Kidney (tissue), 14 donors: ENCODE results near the gene CFAP251. TPM values are rescaled to one million over a fixed set of nuclear protein-coding genes. Genes with fewer than 3 reads are reported as not detected.
A peak's percentile ranks its signal among the peaks of the same experiment; 100 is the strongest.

Experiments
- DNase-seq, 5 donors: peaks; one replicate each; pipeline ENCODE4 v3.0.0-alpha.2; 2013 to 2020
- FAIRE-seq: peaks from 2 replicates; lab custom pipeline; 2012; peaks lifted over from hg19 to GRCh38; lab: Jason Lieb, UNC
- H3K27ac ChIP-seq, 2 donors: one replicate each; pipeline ENCODE4 v1.7.0; 2013; ENCODE audit warnings: low read depth in 2 of 2, low read length in 2 of 2, inconsistent platforms in 1 of 2
- H3K27me3 ChIP-seq: one replicate; pipeline ENCODE4 v1.7.1; 2013; ENCODE audit warnings: low read length, inconsistent platforms; ENCODE audit not compliant: control insufficient read depth, insufficient read depth
- H3K36me3 ChIP-seq, 3 donors: one replicate each; pipeline versions ENCODE4 v1.7.0 to v1.7.1; 2013; ENCODE audit warnings: low read length in 3 of 3, control low read depth in 1 of 3, inconsistent platforms in 1 of 3; ENCODE audit not compliant: insufficient read depth in 3 of 3, control insufficient read depth in 2 of 3
- H3K4me1 ChIP-seq, 3 donors: one replicate each; pipeline versions ENCODE4 v1.7.0 to v1.7.1; 2013; ENCODE audit warnings: low read length in 3 of 3, inconsistent platforms in 1 of 3, low read depth in 1 of 3; ENCODE audit not compliant: control insufficient read depth in 2 of 3, insufficient read depth in 2 of 3
- H3K4me3 ChIP-seq, 3 donors: one replicate each; pipeline versions ENCODE4 v1.7.0 to v1.8.1; 2013; ENCODE audit warnings: low read length in 3 of 3, control low read depth in 1 of 3, inconsistent platforms in 1 of 3
- H3K9ac ChIP-seq, 3 donors: one replicate each; pipeline versions ENCODE4 v1.7.0 to v1.7.1; 2013; ENCODE audit warnings: low read length in 3 of 3, control low read depth in 1 of 3, inconsistent platforms in 1 of 3
- H3K9me3 ChIP-seq, 3 donors: one replicate each; pipeline versions ENCODE4 v1.7.0 to v1.7.1; 2013; ENCODE audit warnings: low read length in 3 of 3, control low read depth in 1 of 3, inconsistent platforms in 1 of 3; ENCODE audit not compliant: control insufficient read depth in 2 of 3, insufficient read depth in 1 of 3
- intact Hi-C: fragments of 100-400 bp; cut with DNase I; formaldehyde crosslinking; loops from one replicate; pipeline ENCODE4 v1.11.1; 2022
- polyA plus RNA-seq: library from polyadenylated mRNA; stranded (reverse); fragments of 350-450 nt; fragmentation: Illumina TruSeq; extraction: RNeasy Lipid Tissue Mini Kit (QIAGEN cat#74804); gene quantifications from one replicate; pipeline ENCODE4 v1.2.3, GENCODE V29; 2014; ENCODE audit warnings: low read depth, low replicate concordance; ENCODE audit not compliant: insufficient read depth
- total RNA-seq: library from RNA; stranded (reverse); fragmentation: NEBNext Ultra II Directional; extraction: Animal tissue kit (Norgen Biotek cat#: 25700); gene quantifications from one replicate; pipeline ENCODE4 v1.2.1, GENCODE V29; 2021
- TF ChIP-seq, protein P1 (sequence below): IDR thresholded peaks from 3 replicates; pipeline ENCODE4 v1.5.1; 2012; ENCODE audit warnings: mild to moderate bottlenecking, moderate library complexity, borderline replicate concordance; ENCODE audit not compliant: insufficient read depth; ENCODE audit errors: extremely low read depth
- donor health status: control.
- donor health status: control.
- donor health status: control.
- donor health status: control.
- donor health status: control.
- donor health status: DM: yes; HTN: yes; CAD: no.
- donor health status: Normal renal cell carcinoma (clear cell type).

CFAP251 gene
- total and polyA plus RNA-seq, 2 donors from 2014 or later, result 2.9 to 10.8 TPM

DNA sequence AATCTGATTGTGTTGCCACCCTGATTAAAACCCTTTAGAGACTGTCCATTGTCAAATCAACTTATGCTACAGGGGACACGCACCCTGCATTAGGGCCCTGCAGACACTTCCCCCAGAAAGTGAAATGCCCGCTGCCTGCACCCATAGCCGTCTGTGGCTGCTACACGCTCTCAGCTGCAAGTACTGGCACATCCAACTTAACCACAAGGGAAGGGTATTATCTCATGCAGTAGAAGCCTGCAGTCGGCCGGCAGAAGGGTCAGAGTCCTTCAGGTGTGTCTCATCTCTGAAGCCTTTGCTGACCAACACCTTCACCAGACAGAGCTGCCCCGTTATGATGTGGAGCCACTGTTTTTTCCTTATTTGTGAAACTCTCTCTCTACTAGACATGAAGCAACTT, 20.8 kb downstream of the CFAP251 start:
- H3K4me1 ChIP-seq, result no peaks in the 10 kb centered on the region
- no peak overlapping the region for H3K27ac ChIP-seq
- H3K4me3 ChIP-seq, result no peak overlapping the region
- intact Hi-C loops, result no loop called here
- H3K36me3 ChIP-seq, result peaks cover 0 to 14% (median 5%) of the 10 kb centered on the region in 3 donors
- H3K9ac ChIP-seq, result no peak overlapping the region
- TF ChIP-seq, protein P1, sequence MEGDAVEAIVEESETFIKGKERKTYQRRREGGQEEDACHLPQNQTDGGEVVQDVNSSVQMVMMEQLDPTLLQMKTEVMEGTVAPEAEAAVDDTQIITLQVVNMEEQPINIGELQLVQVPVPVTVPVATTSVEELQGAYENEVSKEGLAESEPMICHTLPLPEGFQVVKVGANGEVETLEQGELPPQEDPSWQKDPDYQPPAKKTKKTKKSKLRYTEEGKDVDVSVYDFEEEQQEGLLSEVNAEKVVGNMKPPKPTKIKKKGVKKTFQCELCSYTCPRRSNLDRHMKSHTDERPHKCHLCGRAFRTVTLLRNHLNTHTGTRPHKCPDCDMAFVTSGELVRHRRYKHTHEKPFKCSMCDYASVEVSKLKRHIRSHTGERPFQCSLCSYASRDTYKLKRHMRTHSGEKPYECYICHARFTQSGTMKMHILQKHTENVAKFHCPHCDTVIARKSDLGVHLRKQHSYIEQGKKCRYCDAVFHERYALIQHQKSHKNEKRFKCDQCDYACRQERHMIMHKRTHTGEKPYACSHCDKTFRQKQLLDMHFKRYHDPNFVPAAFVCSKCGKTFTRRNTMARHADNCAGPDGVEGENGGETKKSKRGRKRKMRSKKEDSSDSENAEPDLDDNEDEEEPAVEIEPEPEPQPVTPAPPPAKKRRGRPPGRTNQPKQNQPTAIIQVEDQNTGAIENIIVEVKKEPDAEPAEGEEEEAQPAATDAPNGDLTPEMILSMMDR, result no peak
- no peaks in the 10 kb centered on the region for H3K27me3 ChIP-seq
- DNase-seq (no peak), FAIRE-seq (no peak)
- H3K9me3 ChIP-seq, result no peaks in the 10 kb centered on the region

DNA sequence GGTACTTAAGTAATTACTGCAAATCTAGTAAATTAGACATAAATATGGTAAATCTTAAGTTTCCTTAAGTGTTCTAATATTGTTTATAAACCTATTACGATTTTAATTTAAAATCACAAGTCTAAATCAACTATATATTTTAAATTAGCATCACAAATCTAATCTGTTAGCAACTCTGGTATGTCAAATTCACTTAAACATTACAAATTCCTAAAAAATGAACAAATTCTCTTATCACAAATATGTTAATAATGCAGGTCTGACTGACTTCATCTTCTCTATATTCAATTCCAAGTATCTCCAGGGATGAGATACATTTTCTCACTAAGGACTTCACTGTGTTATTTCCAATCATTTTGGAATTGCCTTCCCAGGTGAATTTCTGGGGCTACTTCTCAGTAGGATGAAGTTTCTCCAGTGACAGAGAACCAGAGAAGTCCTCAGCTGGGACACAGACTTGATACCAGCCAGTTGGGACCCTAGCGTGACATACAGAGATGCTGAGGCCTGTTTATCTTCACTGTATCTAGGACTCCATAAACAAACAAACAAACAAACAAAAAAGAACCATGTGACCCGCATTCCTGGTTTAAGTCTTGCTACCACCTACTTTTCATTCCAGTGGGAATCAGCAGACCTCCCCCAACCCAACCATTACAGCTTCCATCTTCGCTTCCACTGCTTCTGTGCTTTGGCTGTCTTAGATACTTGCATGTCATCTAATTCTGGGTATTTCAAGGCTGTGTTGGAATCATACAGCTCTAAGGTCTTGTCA, 21.8 kb downstream of the CFAP251 start:
- FAIRE-seq (peak; percentile 3), DNase-seq (no peak)
- H3K36me3 ChIP-seq, result peaks cover 0 to 9% (median 5%) of the 10 kb centered on the region in 3 donors
- TF ChIP-seq, protein P1, result no peak
- no peak overlapping the region for H3K9ac ChIP-seq
- no peak overlapping the region for H3K4me3 ChIP-seq
- no peaks in the 10 kb centered on the region for H3K9me3 ChIP-seq
- intact Hi-C loops, result no loop called here
- no peaks in the 10 kb centered on the region for H3K4me1 ChIP-seq
- no peak overlapping the region for H3K27ac ChIP-seq
- no peaks in the 10 kb centered on the region for H3K27me3 ChIP-seq

DNA sequence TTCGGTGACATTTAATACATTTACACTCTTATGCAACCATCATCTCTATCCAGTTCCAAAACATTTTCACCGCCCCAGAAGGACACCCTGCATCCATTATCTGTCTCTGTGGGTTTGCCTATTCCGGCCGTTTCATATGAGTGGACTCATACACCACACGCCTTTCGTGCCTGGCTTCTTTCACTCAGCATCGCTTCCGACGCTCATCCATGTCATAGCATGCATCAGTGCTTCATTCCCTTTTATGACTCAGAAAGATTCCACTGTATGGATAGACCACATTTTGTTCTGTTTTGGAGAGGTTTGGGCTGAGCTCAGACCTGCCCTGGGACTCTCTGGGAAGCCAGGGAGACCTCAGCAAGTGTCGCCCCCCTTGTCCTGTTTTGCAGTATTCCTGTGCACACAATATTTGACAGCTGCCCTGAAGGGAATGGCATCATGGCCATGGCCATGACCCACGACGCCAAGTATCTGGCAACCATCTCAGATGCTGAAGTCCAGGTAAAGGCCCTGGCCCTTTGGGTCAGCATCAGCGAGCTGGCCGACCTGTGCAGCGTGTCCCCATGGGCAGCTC, 23.8 kb downstream of the CFAP251 start:
- Histone ChIP-seq H3K4me1 (no peaks in the 10 kb centered on the region), H3K27me3 (no peaks in the 10 kb centered on the region), H3K36me3 (peaks cover 0 to 9% (median 5%) of the 10 kb centered on the region in 3 donors), H3K9ac (no peak overlapping the region), H3K9me3 (no peaks in the 10 kb centered on the region), H3K27ac (no peak overlapping the region), H3K4me3 (no peak overlapping the region)
- FAIRE-seq (no peak), DNase-seq (no peak)
- TF ChIP-seq, protein P1, result no peak
- intact Hi-C loops, result no loop called here
